ENCODE measurements around the gene AKT1S1. TPM values are rescaled to one million over a fixed set of nuclear protein-coding genes. Genes with fewer than 3 reads are reported as not detected.
A peak's percentile ranks its signal among the peaks of the same experiment; 100 is the strongest.

The AKT1S1 gene
- total and polyA plus RNA-seq, 2 donors (not counting 1 experiment from before 2014, with no cell fraction given) = 16.6 to 23.0 TPM

DNA sequence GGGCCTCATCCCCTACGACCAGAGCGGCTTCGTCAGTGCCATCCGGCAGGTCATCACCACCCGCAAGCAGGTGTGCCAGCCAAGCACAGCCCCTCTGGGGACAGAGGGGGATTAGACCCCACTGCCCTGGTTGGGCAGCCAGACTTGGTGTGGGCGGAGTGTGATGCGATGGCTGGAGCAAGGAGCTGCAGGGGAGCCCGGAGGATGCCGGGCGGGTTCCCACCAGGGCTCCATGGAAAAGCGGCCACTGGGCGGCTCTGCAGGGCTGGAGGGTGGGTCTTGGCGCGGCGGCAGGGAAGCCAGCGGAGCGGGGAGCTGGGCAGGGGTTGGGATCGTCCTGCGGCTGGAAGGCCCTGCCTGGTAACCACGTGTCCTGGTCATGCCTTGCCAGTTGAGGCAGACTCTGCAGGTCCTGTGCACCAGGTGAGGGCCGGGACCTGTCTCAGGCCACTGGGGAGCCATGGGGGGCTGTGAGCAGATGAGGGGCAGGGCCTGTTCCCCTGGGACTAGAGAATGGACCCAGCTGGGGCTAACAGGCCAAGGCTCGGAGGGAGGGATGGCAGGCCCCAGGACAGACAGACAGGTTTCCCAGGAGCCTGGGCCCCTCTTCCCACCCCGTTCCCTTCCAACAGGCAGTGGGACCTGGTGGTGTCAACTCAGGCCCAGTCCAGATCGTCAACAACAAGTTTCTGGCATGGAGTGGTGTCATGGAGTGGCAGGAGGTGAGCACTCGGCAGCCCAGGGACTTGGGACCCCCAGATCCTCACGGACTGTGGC is 19.9 kb downstream of the AKT1S1 start:
- Histone ChIP-seq H3K4me3 (ENCODE audit: control extremely low read depth in 1 of 5, extremely low read depth in 1 of 5, insufficient read depth in 1 of 5, low read depth in 2 of 5, low read length in 4 of 5) (no peak overlapping the region), H3K9ac (ENCODE audit: low read length) (no peak overlapping the region), H3K79me2 (ENCODE audit: control insufficient read depth, insufficient read depth, low read length) (peaks cover 19% of the 10 kb centered on the region), H3K27me3 (replicated peaks in 1 of 4; ENCODE audit: control extremely low read depth in 1 of 4, control insufficient read depth in 3 of 4, insufficient read depth in 4 of 4, low read length in 3 of 4) (no peaks in the 10 kb centered on the region), H4K20me1 (ENCODE audit: control insufficient read depth, insufficient read depth, low read length, poor library complexity, severe bottlenecking) (peaks cover 92% of the 10 kb centered on the region), H3K9me3 (ENCODE audit: control extremely low read depth in 1 of 3, control insufficient read depth in 2 of 3, insufficient read depth in 1 of 3, low read length in 2 of 3) (no peaks in the 10 kb centered on the region), H3K4me1 (ENCODE audit: control insufficient read depth in 2 of 2, insufficient read depth in 2 of 2, low read length in 2 of 2) (peaks cover 13 to 18% of the 10 kb centered on the region in 2 donors), H3K36me3 (replicated peaks in 1 of 2; ENCODE audit: control extremely low read depth in 1 of 2, control insufficient read depth in 1 of 2, extremely low read depth in 1 of 2, insufficient read depth in 2 of 2, low read length in 1 of 2) (peaks cover 0 to 55% of the 10 kb centered on the region in 2 experiments), H3K27ac (ENCODE audit: low read length in 2 of 2) (no peak overlapping the region), H2AFZ (ENCODE audit: insufficient read depth, low read depth, low read length, poor library complexity, severe bottlenecking) (no peak overlapping the region), H3K4me2 (replicated peaks; ENCODE audit: low read depth, low read length, poor library complexity, severe bottlenecking) (no peak overlapping the region)
- DNase-seq (peak; percentile 33), ATAC-seq (ENCODE audit: low read depth) (no peak)
- peaks cover 15% of the 10 kb centered on the region for H3K4me1 Mint-ChIP-seq
- no peaks in the 10 kb centered on the region for H3K9me3 Mint-ChIP-seq (ENCODE audit: insufficient read depth)
- intact Hi-C loops (cut with micrococcal nuclease) = no loop called here
- H3K27me3 Mint-ChIP-seq = no peaks in the 10 kb centered on the region
- POLR2A ChIA-PET = no interaction called here
- WGBS (ENCODE audit: insufficient coverage) = 94% methylated on average over 25 of the region's 26 CpGs
- H3K4me3 Mint-ChIP-seq = no peak overlapping the region
- H3K27ac Mint-ChIP-seq = no peak overlapping the region
- CTCF ChIA-PET = no interaction called here
- TF ChIP-seq, protein P1, sequence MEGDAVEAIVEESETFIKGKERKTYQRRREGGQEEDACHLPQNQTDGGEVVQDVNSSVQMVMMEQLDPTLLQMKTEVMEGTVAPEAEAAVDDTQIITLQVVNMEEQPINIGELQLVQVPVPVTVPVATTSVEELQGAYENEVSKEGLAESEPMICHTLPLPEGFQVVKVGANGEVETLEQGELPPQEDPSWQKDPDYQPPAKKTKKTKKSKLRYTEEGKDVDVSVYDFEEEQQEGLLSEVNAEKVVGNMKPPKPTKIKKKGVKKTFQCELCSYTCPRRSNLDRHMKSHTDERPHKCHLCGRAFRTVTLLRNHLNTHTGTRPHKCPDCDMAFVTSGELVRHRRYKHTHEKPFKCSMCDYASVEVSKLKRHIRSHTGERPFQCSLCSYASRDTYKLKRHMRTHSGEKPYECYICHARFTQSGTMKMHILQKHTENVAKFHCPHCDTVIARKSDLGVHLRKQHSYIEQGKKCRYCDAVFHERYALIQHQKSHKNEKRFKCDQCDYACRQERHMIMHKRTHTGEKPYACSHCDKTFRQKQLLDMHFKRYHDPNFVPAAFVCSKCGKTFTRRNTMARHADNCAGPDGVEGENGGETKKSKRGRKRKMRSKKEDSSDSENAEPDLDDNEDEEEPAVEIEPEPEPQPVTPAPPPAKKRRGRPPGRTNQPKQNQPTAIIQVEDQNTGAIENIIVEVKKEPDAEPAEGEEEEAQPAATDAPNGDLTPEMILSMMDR (IDR thresholded peaks at IDR 0.05) = no peak
- TF ChIP-seq EZH2 (IDR thresholded peaks at IDR 0.05; ENCODE audit: borderline replicate concordance, insufficient read depth, low read depth, low read length, poor library complexity, severe bottlenecking) = no peak

DNA sequence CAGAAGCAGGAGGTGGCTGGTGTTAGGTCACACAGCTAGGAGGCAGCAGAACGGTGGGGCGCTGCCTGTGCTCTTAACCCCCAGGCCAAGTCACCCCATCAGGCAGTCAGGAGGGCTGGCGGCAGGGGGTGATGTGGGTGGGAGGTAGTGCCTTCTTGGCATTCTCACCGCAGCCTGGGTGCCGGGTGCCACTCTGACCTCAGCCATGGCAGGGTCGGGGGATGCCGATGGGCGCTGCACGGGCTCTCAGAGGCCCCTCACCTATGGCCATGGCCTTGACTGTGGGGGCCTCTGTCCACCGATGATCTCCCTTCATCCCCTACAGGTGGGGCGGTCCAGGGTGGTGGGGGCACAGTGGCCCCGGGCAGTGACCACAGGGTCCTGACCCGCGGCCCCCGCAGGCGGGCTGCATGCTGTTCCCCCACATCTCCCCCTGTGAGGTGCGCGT is 20.6 kb downstream of the AKT1S1 start:
- Mint-ChIP-seq H3K27me3 (no peaks in the 10 kb centered on the region), H3K27ac (no peak overlapping the region), H3K4me3 (no peak overlapping the region), H3K4me1 (peaks cover 19% of the 10 kb centered on the region), H3K9me3 (ENCODE audit: insufficient read depth) (no peaks in the 10 kb centered on the region)
- Histone ChIP-seq H3K4me1 (ENCODE audit: control insufficient read depth in 2 of 2, insufficient read depth in 2 of 2, low read length in 2 of 2) (peaks cover 17 to 24% of the 10 kb centered on the region in 2 donors), H3K9me3 (ENCODE audit: control extremely low read depth in 1 of 3, control insufficient read depth in 2 of 3, insufficient read depth in 1 of 3, low read length in 2 of 3) (no peaks in the 10 kb centered on the region), H3K4me3 (ENCODE audit: control extremely low read depth in 1 of 5, extremely low read depth in 1 of 5, insufficient read depth in 1 of 5, low read depth in 2 of 5, low read length in 4 of 5) (no peak overlapping the region), H3K27me3 (replicated peaks in 1 of 4; ENCODE audit: control extremely low read depth in 1 of 4, control insufficient read depth in 3 of 4, insufficient read depth in 4 of 4, low read length in 3 of 4) (no peaks in the 10 kb centered on the region), H4K20me1 (ENCODE audit: control insufficient read depth, insufficient read depth, low read length, poor library complexity, severe bottlenecking) (peaks cover 95% of the 10 kb centered on the region), H2AFZ (ENCODE audit: insufficient read depth, low read depth, low read length, poor library complexity, severe bottlenecking) (no peak overlapping the region), H3K79me2 (ENCODE audit: control insufficient read depth, insufficient read depth, low read length) (peaks cover 25% of the 10 kb centered on the region), H3K9ac (ENCODE audit: low read length) (no peak overlapping the region), H3K4me2 (replicated peaks; ENCODE audit: low read depth, low read length, poor library complexity, severe bottlenecking) (no peak overlapping the region), H3K27ac (ENCODE audit: low read length in 2 of 2) (no peak overlapping the region), H3K36me3 (replicated peaks in 1 of 2; ENCODE audit: control extremely low read depth in 1 of 2, control insufficient read depth in 1 of 2, extremely low read depth in 1 of 2, insufficient read depth in 2 of 2, low read length in 1 of 2) (peaks cover 0 to 51% of the 10 kb centered on the region in 2 experiments)
- DNase-seq = no peak
- CTCF ChIA-PET = no interaction called here
- no peak for TF ChIP-seq EZH2 (IDR thresholded peaks at IDR 0.05; ENCODE audit: borderline replicate concordance, insufficient read depth, low read depth, low read length, poor library complexity, severe bottlenecking)
- TF ChIP-seq, protein P1 (IDR thresholded peaks at IDR 0.05) = no peak
- 98% methylated on average over 12 of the region's 18 CpGs for WGBS (ENCODE audit: insufficient coverage)
- ATAC-seq (ENCODE audit: low read depth) = no peak
- POLR2A ChIA-PET = interaction anchor here (0.6 kb wide), 1 partner anchor 46 kb away, joined by 5 read pairs; no protein-coding TSS in a partner anchor
- intact Hi-C loops (cut with micrococcal nuclease) = no loop called here
